ENCODE results near the gene TBKBP1. TPM values are rescaled to one million over a fixed set of nuclear protein-coding genes. Genes with fewer than 3 reads are reported as not detected.

TBKBP1 gene
- total RNA-seq, 2 donors from 2014 or later, result 14.5 to 22.9 TPM

- peaks cover 40% of the 10 kb centered on the region for H3K36me3 ChIP-seq (ENCODE audit: control insufficient read depth, insufficient read depth, low read length)
- DNase-seq, result no peak
- peaks cover 26% of the 10 kb centered on the region for H3K36me3 Mint-ChIP-seq (ENCODE audit: low read depth)
- H3K4me3 Mint-ChIP-seq, result no peak overlapping the region
- peaks cover 15% of the 10 kb centered on the region for H3K4me1 Mint-ChIP-seq
- no peaks in the 10 kb centered on the region for H3K9me3 ChIP-seq (ENCODE audit: control insufficient read depth, low read length)
- no peaks in the 10 kb centered on the region for H3K27me3 Mint-ChIP-seq (ENCODE audit: insufficient read depth)
- no peak overlapping the region for H3K27ac ChIP-seq (ENCODE audit: low read depth, low read length)
- H3K4me1 ChIP-seq (ENCODE audit: control insufficient read depth, insufficient read depth, low read length), result peaks cover 1% of the 10 kb centered on the region
- H3K9ac ChIP-seq (ENCODE audit: extremely low read depth, low read length, poor library complexity, severe bottlenecking), result no peak overlapping the region
- H3K9me3 Mint-ChIP-seq, result no peaks in the 10 kb centered on the region
- no peak overlapping the region for H3K4me3 ChIP-seq (ENCODE audit: low read length)
- peak overlapping the region; percentile 42 for H3K27ac Mint-ChIP-seq
- no peaks in the 10 kb centered on the region for H3K27me3 ChIP-seq (ENCODE audit: control insufficient read depth, insufficient read depth, low read length, poor library complexity, severe bottlenecking)
- no peak for TF ChIP-seq CTCF (conservative IDR thresholded peaks at IDR 0.05)
Observed at GRCh38 chr17:47687328-47687690, 6.7 kb upstream of the TBKBP1 start.

- Mint-ChIP-seq H3K9me3 (no peaks in the 10 kb centered on the region), H3K27ac (peak overlapping the region; percentile 42), H3K27me3 (ENCODE audit: insufficient read depth) (no peaks in the 10 kb centered on the region), H3K4me1 (peaks cover 19% of the 10 kb centered on the region), H3K4me3 (no peak overlapping the region), H3K36me3 (ENCODE audit: low read depth) (peaks cover 22% of the 10 kb centered on the region)
- H3K9ac ChIP-seq (ENCODE audit: extremely low read depth, low read length, poor library complexity, severe bottlenecking), result no peak overlapping the region
- WGBS, 2 experiments (ENCODE audit: insufficient coverage in 1 of 2, insufficient read length in 1 of 2), result 87 to 93% methylated on average over 1 of the region's 1 CpG
- H3K27me3 ChIP-seq (ENCODE audit: control insufficient read depth, insufficient read depth, low read length, poor library complexity, severe bottlenecking), result no peaks in the 10 kb centered on the region
- peak overlapping the region; percentile 16 for H3K27ac ChIP-seq (ENCODE audit: low read depth, low read length)
- H3K36me3 ChIP-seq (ENCODE audit: control insufficient read depth, insufficient read depth, low read length), result peaks cover 35% of the 10 kb centered on the region
- no peaks in the 10 kb centered on the region for H3K9me3 ChIP-seq (ENCODE audit: control insufficient read depth, low read length)
- peaks cover 6% of the 10 kb centered on the region for H3K4me1 ChIP-seq (ENCODE audit: control insufficient read depth, insufficient read depth, low read length)
- peak; percentile 87 for DNase-seq
- no peak overlapping the region for H3K4me3 ChIP-seq (ENCODE audit: low read length)
- no peak for TF ChIP-seq CTCF (conservative IDR thresholded peaks at IDR 0.05)
Observed at GRCh38 chr17:47687748-47688147, 6.2 kb upstream of the TBKBP1 start.

GRCh38 chr17:47690121-47690520, 3.8 kb upstream of the TBKBP1 start:
- no peak for TF ChIP-seq CTCF (conservative IDR thresholded peaks at IDR 0.05)
- peak; percentile 75 for DNase-seq
- H3K27me3 ChIP-seq (ENCODE audit: control insufficient read depth, insufficient read depth, low read length, poor library complexity, severe bottlenecking), result no peaks in the 10 kb centered on the region
- no peak overlapping the region for H3K4me3 ChIP-seq (ENCODE audit: low read length)
- H3K27ac ChIP-seq (ENCODE audit: low read depth, low read length), result no peak overlapping the region
- peaks cover 11% of the 10 kb centered on the region for H3K4me1 ChIP-seq (ENCODE audit: control insufficient read depth, insufficient read depth, low read length)
- H3K4me1 Mint-ChIP-seq, result peaks cover 30% of the 10 kb centered on the region
- no peak overlapping the region for H3K9ac ChIP-seq (ENCODE audit: extremely low read depth, low read length, poor library complexity, severe bottlenecking)
- no peak overlapping the region for H3K4me3 Mint-ChIP-seq
- H3K9me3 ChIP-seq (ENCODE audit: control insufficient read depth, low read length), result no peaks in the 10 kb centered on the region
- no peaks in the 10 kb centered on the region for H3K36me3 Mint-ChIP-seq (ENCODE audit: low read depth)
- 79 to 86% methylated on average over 3 of the region's 3 CpGs for WGBS, 2 experiments (ENCODE audit: insufficient coverage in 1 of 2, insufficient read length in 1 of 2)
- H3K36me3 ChIP-seq (ENCODE audit: control insufficient read depth, insufficient read depth, low read length), result peaks cover 12% of the 10 kb centered on the region
- no peaks in the 10 kb centered on the region for H3K9me3 Mint-ChIP-seq
- no peaks in the 10 kb centered on the region for H3K27me3 Mint-ChIP-seq (ENCODE audit: insufficient read depth)
- H3K27ac Mint-ChIP-seq, result no peak overlapping the region

Measured in endodermal cell (in vitro differentiated cells).